ENCODE results near the gene HDAC6.
A peak's percentile ranks its signal among the peaks of the same experiment; 100 is the strongest.
"Not testable (repeated sequence)": the region's sequence is repeated elsewhere in the genome, so short reads cannot be mapped to it uniquely, and the experiment has no call there.

HDAC6 gene

GRCh38 chrX:48826876-48827653 is 25.2 kb downstream of the HDAC6 start:
- DNase-seq = no peak

- no peak for DNase-seq
Measured at GRCh38 chrX:48827654-48827968, 25.7 kb downstream of the HDAC6 start.

- DNase-seq = no peak
Measured at GRCh38 chrX:48829016-48829735, 27.3 kb downstream of the HDAC6 start.

- DNase-seq = no peak
Measured at GRCh38 chrX:48831136-48831908, 29.5 kb downstream of the HDAC6 start.

- no peak for DNase-seq
Measured at GRCh38 chrX:48831909-48832291, 30.0 kb downstream of the HDAC6 start.

GRCh38 chrX:48833542-48834138 is 31.8 kb downstream of the HDAC6 start:
- DNase-seq = no peak

GRCh38 chrX:48834383-48834709 is 32.5 kb downstream of the HDAC6 start:
- no peak for DNase-seq

GRCh38 chrX:48835524-48836329 is 33.9 kb downstream of the HDAC6 start, which contains the start of gene PCSK1N:
TSS of gene PCSK1N (minus strand) at chrX:48835610. CDS start at chrX:48835532, 78 bp downstream.
- peak; percentile 73 for DNase-seq

- DNase-seq = no peak
Measured at GRCh38 chrX:48839686-48840085, 37.8 kb downstream of the HDAC6 start.

- DNase-seq = no peak
Measured at GRCh38 chrX:48848847-48849246, 47.0 kb downstream of the HDAC6 start.

- no peak for DNase-seq
Measured at GRCh38 chrX:48852857-48853256, 51.0 kb downstream of the HDAC6 start.

GRCh38 chrX:48853494-48853893 is 51.6 kb downstream of the HDAC6 start:
- not testable (repeated sequence) for DNase-seq

- not testable (repeated sequence) for DNase-seq
Measured at GRCh38 chrX:48854121-48854804, 52.4 kb downstream of the HDAC6 start.

GRCh38 chrX:48854898-48855297 is 53.0 kb downstream of the HDAC6 start:
- DNase-seq = no peak

GRCh38 chrX:48864210-48864609 is 62.3 kb downstream of the HDAC6 start:
- no peak for DNase-seq

GRCh38 chrX:48872017-48872416 is 70.2 kb downstream of the HDAC6 start:
- DNase-seq = not testable (repeated sequence)

All from NCI-H774 (cell line).